H9 (cell line): ENCODE data around the gene ZBTB16. TPM values are rescaled to one million over a fixed set of nuclear protein-coding genes. Genes with fewer than 3 reads are reported as not detected.

ENCODE experiments used
- DNase-seq: peaks from one replicate; pipeline ENCODE4 v3.0.0-alpha.2; 2017
- H2AFZ ChIP-seq: one replicate; pipeline ENCODE4 v1.6.1; 2013; ENCODE audit warnings: mild to moderate bottlenecking, low read length, control low read depth, moderate library complexity
- H2AK5ac ChIP-seq: 2 replicates; pipeline ENCODE4 v1.6.1; 2013; ENCODE audit warnings: low read length, control low read depth, mixed read lengths; ENCODE audit not compliant: insufficient read length
- H2BK120ac ChIP-seq: one replicate; pipeline ENCODE4 v1.6.1; 2013; ENCODE audit warnings: low read depth, mild to moderate bottlenecking, low read length, control low read depth, inconsistent platforms; ENCODE audit not compliant: poor library complexity, severe bottlenecking
- H2BK12ac ChIP-seq: 2 replicates; pipeline ENCODE4 v1.6.1; 2013; ENCODE audit warnings: low read length, control low read depth, mixed read lengths, low read depth; ENCODE audit not compliant: insufficient read length
- H2BK15ac ChIP-seq: 2 replicates; pipeline ENCODE4 v1.6.1; 2013; ENCODE audit warnings: low read depth, low read length, control low read depth
- H2BK20ac ChIP-seq: one replicate; pipeline ENCODE4 v1.6.1; 2013; ENCODE audit warnings: low read depth, mild to moderate bottlenecking, low read length, control low read depth, inconsistent platforms; ENCODE audit not compliant: poor library complexity, severe bottlenecking
- H2BK5ac ChIP-seq: 2 replicates; pipeline ENCODE4 v1.6.1; 2013; ENCODE audit warnings: low read length, control low read depth, mixed read lengths; ENCODE audit not compliant: insufficient read length
- H3K14ac ChIP-seq: 2 replicates; pipeline ENCODE4 v1.6.1; 2013; ENCODE audit warnings: low read length, control low read depth; ENCODE audit not compliant: insufficient read depth
- H3K18ac ChIP-seq: 2 replicates; pipeline ENCODE4 v1.6.1; 2013; ENCODE audit warnings: low read depth, mild to moderate bottlenecking, mixed read lengths, low read length, control low read depth; ENCODE audit not compliant: insufficient read length
- H3K23ac ChIP-seq: 2 replicates; pipeline ENCODE4 v1.6.1; 2013; ENCODE audit warnings: low read length, control low read depth, mixed read lengths, low read depth; ENCODE audit not compliant: insufficient read length
- H3K23me2 ChIP-seq: 2 replicates; pipeline ENCODE4 v1.6.1; 2013; ENCODE audit warnings: low read depth, mild to moderate bottlenecking, mixed read lengths, low read length, control low read depth; ENCODE audit not compliant: insufficient read length, poor library complexity, severe bottlenecking
- H3K27ac ChIP-seq: 2 replicates; pipeline ENCODE4 v1.5.1; 2013; ENCODE audit warnings: low read length, control low read depth, mixed read lengths, low read depth; ENCODE audit not compliant: insufficient read length
- H3K27me3 ChIP-seq: 2 replicates; pipeline ENCODE4 v1.6.1; 2013; ENCODE audit warnings: low read length, control low read depth, inconsistent platforms; ENCODE audit not compliant: insufficient read depth
- H3K4ac ChIP-seq: 2 replicates; pipeline ENCODE4 v1.6.1; 2013; ENCODE audit warnings: low read depth, mild to moderate bottlenecking, control low read depth, inconsistent platforms, low read length, moderate library complexity
- H3K4me1 ChIP-seq: 2 replicates; pipeline ENCODE4 v1.6.1; 2013; ENCODE audit warnings: low read length, control low read depth, inconsistent platforms; ENCODE audit not compliant: insufficient read depth
- H3K4me2 ChIP-seq: 2 replicates; pipeline ENCODE4 v1.6.1; 2013; ENCODE audit warnings: low read length, control low read depth, mixed read lengths; ENCODE audit not compliant: insufficient read length, insufficient read depth
- H3K56ac ChIP-seq: 2 replicates; pipeline ENCODE4 v1.6.1; 2013; ENCODE audit warnings: low read depth, mild to moderate bottlenecking, mixed read lengths, low read length, control low read depth; ENCODE audit not compliant: insufficient read length
- H3K79me1 ChIP-seq: 2 replicates; pipeline ENCODE4 v1.6.1; 2013; ENCODE audit warnings: low read depth, mild to moderate bottlenecking, moderate library complexity, low read length, control low read depth, inconsistent platforms; ENCODE audit not compliant: insufficient read depth, poor library complexity, severe bottlenecking
- H3K79me2 ChIP-seq: 2 replicates; pipeline ENCODE4 v1.6.1; 2013; ENCODE audit warnings: low read length, control low read depth, inconsistent platforms; ENCODE audit not compliant: insufficient read depth
- H3K9ac ChIP-seq: 2 replicates; pipeline ENCODE4 v1.6.1; 2013; ENCODE audit warnings: low read length, control low read depth, mixed read lengths; ENCODE audit not compliant: insufficient read length; ENCODE audit errors: extremely low read depth
- H3K9me3 ChIP-seq: one replicate; pipeline ENCODE4 v1.6.1; 2013; ENCODE audit warnings: low read depth, low read length, inconsistent platforms; ENCODE audit not compliant: control insufficient read depth
- H3T11ph ChIP-seq: one replicate; pipeline ENCODE4 v1.6.1; 2013; ENCODE audit warnings: mild to moderate bottlenecking, low read length, control low read depth, inconsistent platforms
- H4K20me1 ChIP-seq: one replicate; pipeline ENCODE4 v1.6.1; 2013; ENCODE audit not compliant: control insufficient read depth, insufficient read length, insufficient read depth
- H4K5ac ChIP-seq: 2 replicates; pipeline ENCODE4 v1.6.1; 2013; ENCODE audit warnings: low read depth, mild to moderate bottlenecking, mixed read lengths, low read length, control low read depth; ENCODE audit not compliant: insufficient read length
- H4K8ac ChIP-seq: replicated peaks from 2 replicates; pipeline ENCODE4 v1.6.1; 2013; ENCODE audit warnings: low read length, control low read depth, mixed read lengths, low read depth; ENCODE audit not compliant: insufficient read length
- H4K91ac ChIP-seq: 2 replicates; pipeline ENCODE4 v1.6.1; 2013; ENCODE audit warnings: low read depth, mild to moderate bottlenecking, moderate library complexity, mixed read lengths, low read length, control low read depth; ENCODE audit not compliant: insufficient read length
- H3K27ac Mint-ChIP-seq, 3 experiments: 2 replicates in 2 of 3; 3 replicates in 1 of 3; pipeline ENCODE4 v1.8.0; 2020 to 2021; ENCODE audit warnings: mixed read lengths in 3 of 3, mild to moderate bottlenecking in 1 of 3, moderate library complexity in 1 of 3
- H3K27me3 Mint-ChIP-seq: 2 replicates; pipeline ENCODE4 v1.8.0; 2021; ENCODE audit warnings: low read depth, mild to moderate bottlenecking, moderate library complexity, mixed read lengths
- H3K36me3 Mint-ChIP-seq, 3 experiments: 2 replicates in 2 of 3; 3 replicates in 1 of 3; pipeline ENCODE4 v1.8.0; 2020 to 2021; ENCODE audit warnings: low read depth in 3 of 3, mixed read lengths in 3 of 3; ENCODE audit not compliant: insufficient read depth in 1 of 3
- H3K4me1 Mint-ChIP-seq, 2 experiments: 2 replicates each; pipeline ENCODE4 v1.8.0; 2020; ENCODE audit warnings: mixed read lengths in 2 of 2
- H3K4me3 Mint-ChIP-seq, 2 experiments: 2 replicates in 1 of 2; 3 replicates in 1 of 2; pipeline ENCODE4 v1.8.0; 2020 to 2021; ENCODE audit warnings: mild to moderate bottlenecking in 2 of 2, mixed read lengths in 2 of 2, moderate library complexity in 1 of 2
- H3K9me3 Mint-ChIP-seq, 2 experiments: 2 replicates in 1 of 2; 3 replicates in 1 of 2; pipeline ENCODE4 v1.8.0; 2020; ENCODE audit warnings: mild to moderate bottlenecking in 2 of 2, mixed read lengths in 2 of 2, moderate library complexity in 1 of 2
- WGBS: extraction: QIAGEN DNeasy Blood & Tissue Kit; methylation state at CpG from one replicate; pipeline ENCODE4 v1.1.7; 2013; ENCODE audit warnings: missing lambda C conversion rate, low lambda C conversion rate, mixed read lengths; ENCODE audit not compliant: insufficient read length; ENCODE audit errors: extremely low coverage; 5-methylcytosine and 5-hydroxymethylcytosine counted together
- total RNA-seq: library from RNA; stranded (reverse); gene quantifications from 2 replicates; pipeline ENCODE4 v1.2.1, GENCODE V29; 2021
- TF ChIP-seq, protein P1 (sequence below): fragments of 200-600 bp; sonication (generic); conservative IDR thresholded peaks from 3 replicates; pipeline ENCODE4 v1.8.0; 2021; ENCODE audit warnings: antibody characterized with exemption, mild to moderate bottlenecking

ZBTB16 gene
- total RNA-seq, 1 experiment from 2014 or later = not detected

DNA sequence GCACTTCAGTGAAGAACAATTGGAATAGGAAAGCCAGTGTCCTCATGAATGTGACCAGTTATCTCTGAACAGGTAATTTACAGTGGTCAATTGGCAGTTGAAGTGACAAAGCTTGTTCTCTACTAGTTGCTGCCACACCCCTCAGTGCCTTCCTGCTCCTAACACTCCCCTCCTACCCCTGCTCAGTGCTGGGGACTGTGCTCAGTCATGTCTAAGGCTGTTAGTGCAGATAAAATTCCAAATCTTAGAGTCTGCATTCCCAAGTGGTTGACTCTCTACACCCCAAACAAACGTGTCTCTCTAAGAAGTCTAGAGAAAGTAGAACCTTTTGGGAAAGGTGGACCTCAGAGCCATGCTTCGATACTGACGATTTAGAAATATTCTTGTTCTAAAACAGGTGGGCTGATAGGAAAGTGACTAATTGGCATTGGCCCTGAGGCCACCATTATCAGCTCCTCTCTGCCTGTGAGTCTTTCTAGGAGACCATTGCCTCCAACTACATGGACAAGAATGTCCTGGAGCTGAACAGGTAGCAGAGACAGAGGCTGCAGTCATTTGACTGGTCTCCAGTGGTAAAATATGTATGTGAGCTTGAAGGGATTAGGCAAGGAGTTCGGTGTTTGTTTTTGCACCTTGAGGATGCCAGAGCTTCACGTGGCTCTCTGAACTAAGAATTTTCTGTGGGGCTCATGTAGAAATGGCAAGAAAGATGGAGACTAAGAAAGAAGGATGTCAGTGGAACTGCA is 214.6 kb downstream of the ZBTB16 start:
- Histone ChIP-seq H4K5ac (no peak overlapping the region), H2BK12ac (no peak overlapping the region), H3K23ac (no peak overlapping the region), H2BK15ac (no peak overlapping the region), H2AK5ac (no peak overlapping the region), H2BK5ac (no peak overlapping the region), H3K23me2 (no peaks in the 10 kb centered on the region), H2AFZ (no peak overlapping the region), H3K14ac (no peak overlapping the region), H2BK20ac (no peak overlapping the region), H3K9ac (no peak overlapping the region), H3K27ac (no peak overlapping the region), H3K56ac (no peak overlapping the region), H4K91ac (no peak overlapping the region), H3K18ac (no peak overlapping the region), H3K27me3 (no peaks in the 10 kb centered on the region), H3K9me3 (no peaks in the 10 kb centered on the region), H4K8ac (no peak overlapping the region), H2BK120ac (no peak overlapping the region), H3K4ac (no peak overlapping the region), H3K79me2 (no peaks in the 10 kb centered on the region), H3K4me2 (no peak overlapping the region), H3K4me1 (no peaks in the 10 kb centered on the region), H3K79me1 (no peaks in the 10 kb centered on the region), H3T11ph (no peak overlapping the region), H4K20me1 (no peaks in the 10 kb centered on the region)
- DNase-seq = no peak
- Mint-ChIP-seq H3K4me1 (no peaks in the 10 kb centered on the region), H3K27ac (no peak overlapping the region), H3K9me3 (peaks cover 0 to 3% of the 10 kb centered on the region in 2 experiments; a peak in 1 of 5 replicates), H3K36me3 (no peaks in the 10 kb centered on the region), H3K27me3 (peaks cover 50% of the 10 kb centered on the region), H3K4me3 (no peak overlapping the region)
- TF ChIP-seq, protein P1, sequence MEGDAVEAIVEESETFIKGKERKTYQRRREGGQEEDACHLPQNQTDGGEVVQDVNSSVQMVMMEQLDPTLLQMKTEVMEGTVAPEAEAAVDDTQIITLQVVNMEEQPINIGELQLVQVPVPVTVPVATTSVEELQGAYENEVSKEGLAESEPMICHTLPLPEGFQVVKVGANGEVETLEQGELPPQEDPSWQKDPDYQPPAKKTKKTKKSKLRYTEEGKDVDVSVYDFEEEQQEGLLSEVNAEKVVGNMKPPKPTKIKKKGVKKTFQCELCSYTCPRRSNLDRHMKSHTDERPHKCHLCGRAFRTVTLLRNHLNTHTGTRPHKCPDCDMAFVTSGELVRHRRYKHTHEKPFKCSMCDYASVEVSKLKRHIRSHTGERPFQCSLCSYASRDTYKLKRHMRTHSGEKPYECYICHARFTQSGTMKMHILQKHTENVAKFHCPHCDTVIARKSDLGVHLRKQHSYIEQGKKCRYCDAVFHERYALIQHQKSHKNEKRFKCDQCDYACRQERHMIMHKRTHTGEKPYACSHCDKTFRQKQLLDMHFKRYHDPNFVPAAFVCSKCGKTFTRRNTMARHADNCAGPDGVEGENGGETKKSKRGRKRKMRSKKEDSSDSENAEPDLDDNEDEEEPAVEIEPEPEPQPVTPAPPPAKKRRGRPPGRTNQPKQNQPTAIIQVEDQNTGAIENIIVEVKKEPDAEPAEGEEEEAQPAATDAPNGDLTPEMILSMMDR = no peak
- WGBS = no CpG with 5 or more reads among the region's 5 CpGs
